Measurements from ENCODE around the gene SSRP1.
A peak's percentile ranks its signal among the peaks of the same experiment; 100 is the strongest.
"Not testable (repeated sequence)": the region's sequence is repeated elsewhere in the genome, so short reads cannot be mapped to it uniquely, and the experiment has no call there.

SSRP1 gene

DNA sequence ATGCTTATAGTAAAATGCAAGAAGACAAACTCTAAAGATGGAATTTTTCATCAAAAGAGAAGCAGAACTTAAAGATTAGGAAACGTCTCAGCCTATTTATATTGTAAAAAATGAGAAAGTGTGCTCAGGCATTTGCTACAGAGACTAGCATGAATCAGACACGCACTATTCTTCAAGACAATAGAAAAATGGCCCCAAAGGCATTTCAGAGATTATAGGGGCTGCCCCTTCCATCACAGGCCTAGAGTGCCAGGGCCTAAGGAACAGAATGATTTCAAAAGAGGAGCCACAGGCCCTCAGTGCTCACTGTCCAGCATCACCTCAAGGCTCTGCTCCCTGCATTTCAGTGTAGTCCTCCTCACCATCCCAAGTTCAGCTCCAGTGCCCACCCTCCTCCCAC, 38.5 kb downstream of the SSRP1 start:
- Mint-ChIP-seq H3K9me3 (peaks cover 13% of the 10 kb centered on the region), H3K27me3 (no peaks in the 10 kb centered on the region), H3K4me3 (no peak overlapping the region), H3K4me1 (ENCODE audit: low read depth) (no peaks in the 10 kb centered on the region), H3K27ac (no peak overlapping the region), H3K36me3 (ENCODE audit: low read depth) (peaks cover 45% of the 10 kb centered on the region)
- no peak for DNase-seq

DNA sequence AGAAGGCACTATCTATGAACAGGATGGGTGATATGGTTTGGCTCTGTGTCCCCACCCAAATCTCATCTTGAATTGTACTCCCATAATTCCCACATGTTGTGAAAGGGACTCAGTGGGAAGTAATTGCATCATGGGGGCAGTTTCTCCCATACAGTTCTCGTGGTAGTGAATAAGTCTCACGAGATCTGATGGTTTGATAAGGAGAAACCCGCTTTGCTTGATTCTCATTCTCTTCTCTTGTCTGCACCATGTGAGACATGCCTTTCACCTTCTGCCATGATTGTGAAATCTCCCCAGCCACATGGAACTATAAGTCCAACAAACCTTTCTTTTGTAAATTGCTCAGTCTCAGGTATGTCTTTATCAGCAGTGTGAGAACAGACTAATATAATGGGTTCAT, 39.5 kb downstream of the SSRP1 start:
- not testable (repeated sequence) for H3K4me3 Mint-ChIP-seq; DNase-seq; H3K27me3 Mint-ChIP-seq; H3K4me1 Mint-ChIP-seq (ENCODE audit: low read depth); H3K27ac Mint-ChIP-seq
- H3K9me3 Mint-ChIP-seq = peaks cover 13% of the 10 kb centered on the region
- peaks cover 35% of the 10 kb centered on the region for H3K36me3 Mint-ChIP-seq (ENCODE audit: low read depth)

DNA sequence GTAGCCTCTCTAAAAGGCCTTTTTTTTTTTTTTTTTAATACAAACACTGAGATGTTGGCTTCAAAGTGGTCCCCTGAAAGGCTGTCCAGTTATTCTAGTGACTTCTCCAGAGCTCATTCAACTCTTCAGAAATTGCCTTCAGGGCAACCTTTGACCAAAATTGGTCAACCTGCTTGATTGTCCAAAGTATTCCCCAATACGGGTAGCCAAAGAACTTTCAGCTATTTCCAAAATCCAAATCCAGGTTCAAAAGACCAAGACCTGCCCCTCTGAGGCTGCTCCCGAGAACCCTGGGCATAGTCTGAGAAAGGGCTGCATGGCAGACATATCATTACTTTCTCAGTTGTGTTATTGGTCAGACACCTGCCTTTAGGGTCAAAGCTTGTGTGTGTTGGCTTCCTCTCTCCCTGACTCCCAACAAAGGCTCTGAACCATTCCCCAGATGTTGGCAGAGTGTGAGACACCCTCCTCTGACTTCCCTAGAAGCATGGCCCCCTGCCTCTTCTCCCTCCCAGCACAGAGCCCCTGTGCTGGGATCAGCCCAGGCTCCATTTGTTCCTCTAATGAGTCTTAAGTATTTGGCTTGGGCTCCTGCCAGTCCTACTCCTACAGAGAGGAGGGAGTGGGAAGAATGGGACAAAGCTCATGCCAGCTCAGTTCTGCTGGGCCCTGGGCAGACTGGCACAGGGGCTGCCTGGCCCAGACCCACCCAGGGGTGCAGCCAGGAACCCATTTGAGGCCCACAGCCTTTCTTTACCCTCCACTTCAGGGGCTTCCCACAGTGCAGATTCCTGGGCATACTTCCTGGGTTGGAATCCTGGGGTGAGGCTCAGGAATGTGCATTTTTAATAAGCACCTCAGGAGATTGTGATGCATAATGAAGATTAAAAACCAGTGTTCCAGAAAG, 41.2 kb downstream of the SSRP1 start:
- Mint-ChIP-seq H3K9me3 (peaks cover 9% of the 10 kb centered on the region), H3K27me3 (peaks cover 5% of the 10 kb centered on the region), H3K36me3 (ENCODE audit: low read depth) (peaks cover 17% of the 10 kb centered on the region), H3K4me1 (ENCODE audit: low read depth) (no peaks in the 10 kb centered on the region), H3K27ac (no peak overlapping the region), H3K4me3 (no peak overlapping the region)
- no peak for DNase-seq

DNA sequence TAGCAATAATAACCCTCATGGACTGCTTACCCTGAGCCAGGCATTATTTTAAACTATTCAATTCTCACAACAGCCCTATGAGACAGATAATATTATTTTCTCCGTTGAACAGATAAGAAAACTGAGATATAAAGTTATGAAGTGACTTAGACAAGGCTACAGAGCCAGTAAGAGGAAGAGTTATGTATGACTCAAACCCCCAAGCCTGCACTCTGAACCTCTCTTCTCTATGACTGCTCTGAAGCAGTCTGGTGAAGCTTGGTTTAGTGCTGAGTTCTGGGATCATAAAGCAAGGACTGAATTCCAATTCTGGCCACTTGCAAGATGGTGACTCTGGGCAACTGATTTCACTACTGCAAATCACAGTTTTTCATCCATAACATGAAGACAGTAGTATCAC, 45.4 kb downstream of the SSRP1 start:
- no peak overlapping the region for H3K27ac Mint-ChIP-seq
- no peaks in the 10 kb centered on the region for H3K9me3 Mint-ChIP-seq
- H3K27me3 Mint-ChIP-seq = peaks cover 18% of the 10 kb centered on the region
- no peaks in the 10 kb centered on the region for H3K4me1 Mint-ChIP-seq (ENCODE audit: low read depth)
- H3K36me3 Mint-ChIP-seq (ENCODE audit: low read depth) = no peaks in the 10 kb centered on the region
- DNase-seq = no peak
- H3K4me3 Mint-ChIP-seq = no peak overlapping the region

DNA sequence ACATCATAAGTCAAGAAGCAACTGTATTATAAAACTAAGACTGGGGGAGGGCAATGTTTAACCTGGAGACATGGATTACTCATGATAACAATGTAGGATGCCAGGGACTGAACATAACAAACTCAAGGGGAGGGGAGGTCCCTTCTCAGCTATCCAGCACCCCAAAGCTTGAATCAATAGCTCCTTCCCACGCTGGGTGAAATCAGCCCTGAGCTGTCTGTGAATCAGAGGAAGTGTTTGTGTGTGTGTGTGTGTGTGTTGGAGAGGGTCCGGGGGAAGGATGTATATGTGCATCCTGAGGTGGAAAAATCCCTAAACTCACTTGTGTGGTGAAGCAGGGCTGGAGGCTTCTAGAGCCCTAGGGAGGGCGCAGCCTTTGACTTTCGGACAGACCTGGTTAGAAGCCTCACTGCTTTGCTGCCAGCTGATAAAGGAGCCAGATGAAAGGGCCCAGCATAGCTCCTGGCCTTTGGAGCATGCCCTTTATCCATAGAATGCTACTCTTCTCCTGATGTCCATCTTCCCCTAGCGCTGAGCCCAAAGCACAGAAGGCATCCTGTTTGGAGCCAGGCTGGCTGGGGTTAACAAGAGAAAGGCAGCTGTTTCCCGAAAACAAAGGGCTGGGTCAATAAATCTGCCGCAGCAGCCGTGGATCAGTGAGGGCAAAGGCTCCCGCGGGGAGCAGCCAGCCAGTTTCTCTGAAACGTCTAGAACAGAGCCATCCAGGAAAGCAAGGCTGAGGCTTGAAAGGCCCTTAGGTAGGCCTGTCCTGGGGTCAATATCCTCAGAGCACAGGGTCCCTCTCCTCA, 46.7 kb downstream of the SSRP1 start:
- no peak overlapping the region for H3K27ac Mint-ChIP-seq
- peaks cover 18% of the 10 kb centered on the region for H3K27me3 Mint-ChIP-seq
- DNase-seq = no peak
- H3K4me1 Mint-ChIP-seq (ENCODE audit: low read depth) = no peaks in the 10 kb centered on the region
- H3K36me3 Mint-ChIP-seq (ENCODE audit: low read depth) = no peaks in the 10 kb centered on the region
- no peak overlapping the region for H3K4me3 Mint-ChIP-seq
- H3K9me3 Mint-ChIP-seq = no peaks in the 10 kb centered on the region

DNA sequence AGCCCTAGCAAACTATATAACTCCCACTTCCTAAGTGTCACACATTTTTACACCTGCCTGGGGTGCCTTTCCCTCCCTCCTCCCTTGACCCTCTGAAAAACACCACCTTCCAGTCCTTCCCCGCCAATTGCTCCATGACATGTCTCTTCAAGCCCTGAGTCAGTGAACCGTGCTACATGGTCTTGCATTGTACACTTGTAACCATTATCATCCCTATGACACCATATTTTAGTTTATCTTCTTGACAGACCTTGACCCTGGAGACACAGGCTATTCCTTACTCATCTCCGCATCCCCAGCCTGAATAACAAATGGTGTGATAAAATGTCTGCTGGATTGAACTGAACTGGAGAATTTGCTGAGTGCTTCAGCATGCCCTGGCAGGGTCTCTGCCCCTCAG, 47.8 kb downstream of the SSRP1 start:
- Mint-ChIP-seq H3K4me1 (ENCODE audit: low read depth) (no peaks in the 10 kb centered on the region), H3K9me3 (no peaks in the 10 kb centered on the region), H3K4me3 (no peak overlapping the region), H3K27ac (no peak overlapping the region), H3K27me3 (peaks cover 18% of the 10 kb centered on the region), H3K36me3 (ENCODE audit: low read depth) (no peaks in the 10 kb centered on the region)
- DNase-seq = no peak

DNA sequence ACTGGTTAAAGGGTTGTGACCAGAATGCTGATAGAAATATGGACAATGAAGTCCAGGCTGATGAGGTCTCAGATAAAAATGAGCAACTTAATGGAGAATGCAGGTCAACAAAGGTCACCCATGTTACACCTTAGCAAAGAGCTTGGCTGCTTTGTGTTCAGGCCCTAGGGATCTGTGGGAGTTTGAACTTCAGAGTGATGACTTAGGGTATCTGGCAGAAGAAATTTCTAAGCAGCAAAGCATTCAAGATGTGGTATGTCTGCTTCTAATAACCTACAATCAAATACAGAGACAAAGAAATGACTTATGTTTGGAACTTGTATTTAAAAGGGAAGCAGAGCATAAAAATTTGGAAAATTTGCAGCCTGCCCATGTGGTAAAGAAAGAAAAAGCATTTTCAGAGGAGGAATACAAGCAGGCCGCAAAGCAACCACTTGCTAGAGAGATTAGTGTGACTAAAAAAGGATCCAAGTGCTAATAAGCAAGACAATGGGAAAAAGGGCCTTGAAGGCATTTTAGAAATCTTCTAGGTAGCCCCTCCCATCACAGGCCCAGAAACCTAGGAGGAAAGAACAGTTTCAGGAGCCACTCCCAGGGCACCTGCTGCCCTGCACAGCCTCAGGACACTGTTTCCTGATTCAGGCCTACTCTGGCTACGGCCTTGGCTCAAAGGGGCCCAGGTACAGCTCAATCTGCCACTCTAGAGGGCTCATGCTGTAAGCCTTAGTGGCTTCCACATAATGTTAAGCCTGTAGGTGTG, 52.3 kb downstream of the SSRP1 start:
- Mint-ChIP-seq H3K27me3 (peaks cover 15% of the 10 kb centered on the region), H3K36me3 (ENCODE audit: low read depth) (no peaks in the 10 kb centered on the region), H3K4me1 (ENCODE audit: low read depth) (no peaks in the 10 kb centered on the region), H3K9me3 (peaks cover 3% of the 10 kb centered on the region), H3K27ac (no peak overlapping the region), H3K4me3 (no peak overlapping the region)
- DNase-seq = no peak

DNA sequence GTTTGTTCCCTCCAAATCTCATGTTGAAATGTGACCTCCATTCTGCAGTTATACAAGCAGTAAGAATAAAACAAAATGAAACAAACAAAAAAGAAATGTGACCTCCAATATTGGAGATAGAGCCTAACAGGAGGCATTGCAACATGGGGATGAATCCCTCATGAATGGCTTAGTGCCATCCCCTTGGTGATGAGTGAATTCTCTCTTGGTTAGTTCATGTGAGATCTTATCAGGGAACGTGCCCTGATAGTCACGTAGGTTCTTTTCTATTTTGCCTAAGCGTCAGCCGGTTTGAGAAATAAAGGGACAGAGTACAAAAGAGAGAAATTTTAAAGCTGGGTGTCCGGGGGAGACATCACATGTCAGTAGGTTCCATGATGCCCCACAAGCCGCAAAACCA, 54.1 kb downstream of the SSRP1 start:
- H3K4me1 Mint-ChIP-seq (ENCODE audit: low read depth); DNase-seq; H3K27ac Mint-ChIP-seq; H3K4me3 Mint-ChIP-seq; H3K9me3 Mint-ChIP-seq; H3K36me3 Mint-ChIP-seq (ENCODE audit: low read depth): not testable (repeated sequence)
- H3K27me3 Mint-ChIP-seq = peaks cover 26% of the 10 kb centered on the region

DNA sequence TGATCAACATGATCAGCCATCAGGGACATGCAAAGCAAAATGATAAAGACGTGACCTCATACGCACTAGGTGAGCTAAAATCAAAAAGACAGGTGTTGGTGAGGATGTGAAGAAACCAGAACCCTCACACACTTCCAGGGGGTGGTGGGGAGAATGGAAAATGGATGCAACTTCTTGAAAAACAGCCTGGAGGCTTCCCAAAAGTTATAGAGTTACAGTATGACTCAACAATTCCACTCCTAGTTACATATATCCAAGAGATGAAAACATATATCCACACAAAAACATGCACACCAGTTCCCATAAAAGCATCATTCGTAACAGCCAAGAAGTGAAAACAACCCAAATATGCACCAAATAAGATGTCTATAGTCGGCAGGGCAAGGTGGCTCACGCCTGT, 56.6 kb downstream of the SSRP1 start:
- Mint-ChIP-seq H3K27me3 (peaks cover 34% of the 10 kb centered on the region), H3K4me1 (ENCODE audit: low read depth) (peaks cover 1% of the 10 kb centered on the region), H3K27ac (no peak overlapping the region), H3K36me3 (ENCODE audit: low read depth) (no peaks in the 10 kb centered on the region), H3K4me3 (no peak overlapping the region), H3K9me3 (peaks cover 3% of the 10 kb centered on the region)
- no peak for DNase-seq

DNA sequence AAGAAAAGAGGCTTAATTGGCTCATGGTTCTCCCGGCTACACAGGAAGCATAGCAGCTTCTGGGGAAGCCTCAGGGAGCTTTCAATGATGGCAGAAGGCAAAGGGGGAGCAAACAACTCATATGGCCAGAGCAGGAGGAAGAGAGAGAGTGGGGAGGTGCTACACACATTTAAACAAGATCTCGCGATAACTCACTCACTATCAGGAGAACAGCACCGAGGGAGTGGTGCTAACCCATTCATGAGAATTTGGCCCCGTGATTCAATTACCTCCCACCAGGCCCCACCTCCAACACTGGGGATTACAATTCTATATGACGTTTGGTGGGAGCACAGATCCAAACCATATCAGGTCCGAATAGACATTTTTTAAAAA, 57.0 kb downstream of the SSRP1 start:
- Mint-ChIP-seq H3K36me3 (ENCODE audit: low read depth) (no peaks in the 10 kb centered on the region), H3K4me3 (no peak overlapping the region), H3K27me3 (peaks cover 34% of the 10 kb centered on the region), H3K4me1 (ENCODE audit: low read depth) (peaks cover 1% of the 10 kb centered on the region), H3K27ac (no peak overlapping the region), H3K9me3 (peaks cover 3% of the 10 kb centered on the region)
- DNase-seq = no peak

DNA sequence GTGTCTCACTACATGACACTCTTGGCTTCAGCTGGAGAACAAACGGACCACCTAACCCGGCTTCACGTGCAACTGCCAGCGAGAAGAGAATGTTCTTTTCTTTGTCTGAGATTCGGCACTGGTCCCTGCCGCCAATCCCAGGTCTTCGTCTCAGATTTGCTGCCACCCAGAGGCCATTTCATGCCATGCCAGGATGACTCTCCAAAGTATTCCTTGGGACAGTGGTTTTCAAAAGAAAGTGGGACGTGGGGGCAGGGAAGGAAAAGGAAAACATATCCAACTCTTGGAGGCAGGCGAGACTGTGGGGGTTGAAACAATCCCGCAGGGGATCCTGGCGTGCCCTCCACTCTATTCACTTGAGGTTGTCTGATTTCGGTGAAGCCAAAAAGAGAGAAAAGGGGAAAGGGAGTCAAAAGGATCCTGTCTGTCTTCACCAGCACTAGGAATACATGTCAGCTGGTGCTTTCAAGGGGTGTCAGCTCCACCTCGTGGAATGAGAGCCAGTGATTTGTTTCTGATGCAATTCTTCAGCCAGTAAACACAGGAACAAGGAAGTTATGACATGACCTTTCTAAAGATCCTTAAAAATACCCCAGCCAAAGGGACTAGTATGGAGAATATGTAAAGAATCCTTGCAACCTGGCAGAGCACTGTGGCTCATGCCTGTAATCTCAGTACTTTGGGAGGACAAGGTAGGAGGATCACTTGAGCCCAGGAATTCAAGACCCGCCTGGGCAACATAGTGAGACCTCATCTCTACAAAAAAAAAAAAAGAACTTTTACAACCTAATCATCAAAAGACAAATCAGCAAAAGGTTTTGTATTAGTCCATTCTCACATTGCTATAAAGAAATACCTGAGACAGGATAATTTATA, 57.6 kb downstream of the SSRP1 start:
- Mint-ChIP-seq H3K27me3 (peaks cover 38% of the 10 kb centered on the region), H3K4me1 (ENCODE audit: low read depth) (peaks cover 1% of the 10 kb centered on the region), H3K4me3 (no peak overlapping the region), H3K36me3 (ENCODE audit: low read depth) (no peaks in the 10 kb centered on the region), H3K9me3 (peaks cover 8% of the 10 kb centered on the region), H3K27ac (no peak overlapping the region)
- peak; percentile 45 for DNase-seq

DNA sequence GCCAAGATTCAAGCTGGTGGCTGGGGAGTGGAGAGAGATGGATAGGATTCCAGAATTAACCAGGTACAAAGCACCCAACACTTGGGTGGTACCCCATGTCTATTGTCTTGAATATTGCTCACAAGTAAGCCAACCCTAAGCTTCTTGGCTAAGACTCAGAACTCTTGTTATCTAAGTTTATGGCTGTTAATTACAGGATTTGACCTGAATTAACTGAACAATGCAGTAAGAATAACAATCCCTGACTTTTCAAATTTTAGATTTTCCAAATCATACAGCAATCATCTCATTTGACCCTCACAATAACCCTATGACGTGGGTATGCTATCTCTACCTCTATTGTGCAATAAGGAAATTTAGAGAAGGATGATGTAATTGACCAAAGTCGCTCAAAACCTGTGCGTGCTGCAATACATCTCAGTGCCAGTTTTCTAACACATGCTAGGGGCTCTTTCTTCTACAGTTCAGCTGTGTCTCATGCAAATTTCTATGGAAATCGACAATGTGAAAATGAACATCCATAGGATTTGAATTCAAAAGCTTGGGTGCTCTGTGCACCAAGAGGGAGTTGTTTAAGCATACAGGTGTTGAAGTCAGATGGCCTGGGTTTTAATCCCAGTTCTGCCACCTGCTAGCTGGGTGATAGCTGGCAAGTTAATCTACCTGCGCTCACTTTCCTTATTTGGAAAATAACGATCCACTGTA, 58.6 kb downstream of the SSRP1 start:
- H3K27me3 Mint-ChIP-seq = peaks cover 38% of the 10 kb centered on the region
- DNase-seq = no peak
- H3K9me3 Mint-ChIP-seq = peaks cover 10% of the 10 kb centered on the region
- H3K4me3 Mint-ChIP-seq = no peak overlapping the region
- H3K4me1 Mint-ChIP-seq (ENCODE audit: low read depth) = peaks cover 1% of the 10 kb centered on the region
- no peak overlapping the region for H3K27ac Mint-ChIP-seq
- H3K36me3 Mint-ChIP-seq (ENCODE audit: low read depth) = no peaks in the 10 kb centered on the region

DNA sequence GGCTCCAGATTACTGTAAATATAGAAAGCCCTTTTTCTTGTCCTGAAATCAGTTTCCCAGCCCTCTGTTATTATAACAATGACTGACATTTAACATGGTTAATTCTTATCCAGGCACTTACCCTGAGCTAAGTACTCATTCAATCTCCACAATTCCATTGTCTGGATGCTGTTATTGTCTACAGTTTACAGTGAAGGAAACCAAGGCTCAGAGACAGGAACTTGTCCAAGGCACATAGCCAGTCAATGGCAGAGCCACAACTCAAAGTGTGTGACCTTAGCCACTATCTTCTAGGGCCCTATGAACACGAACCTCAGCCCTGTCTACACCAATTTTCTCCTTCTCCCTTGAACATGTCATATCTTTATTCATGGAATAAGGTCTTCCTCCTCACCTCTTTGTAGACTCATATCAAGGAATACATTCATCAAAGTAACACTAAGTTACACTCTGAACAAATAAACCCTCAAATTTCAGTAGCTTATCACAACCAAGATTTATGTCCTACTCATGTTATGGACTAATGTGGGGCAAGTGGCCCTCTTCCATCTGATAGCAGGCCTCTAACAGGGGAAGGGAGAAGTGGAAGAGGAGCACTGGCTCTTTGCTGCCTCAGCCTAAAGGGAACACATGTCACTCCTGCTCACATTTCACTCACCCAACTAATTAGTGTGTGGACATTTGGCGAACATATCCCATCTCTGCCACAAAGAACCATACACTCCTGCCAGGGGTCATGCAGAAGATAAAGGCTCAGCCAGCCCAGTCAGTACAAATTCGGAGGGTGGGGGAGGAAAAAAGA, 59.3 kb downstream of the SSRP1 start:
- Mint-ChIP-seq H3K9me3 (peaks cover 11% of the 10 kb centered on the region), H3K27ac (no peak overlapping the region), H3K36me3 (ENCODE audit: low read depth) (no peaks in the 10 kb centered on the region), H3K4me1 (ENCODE audit: low read depth) (peaks cover 1% of the 10 kb centered on the region), H3K4me3 (no peak overlapping the region), H3K27me3 (peaks cover 45% of the 10 kb centered on the region)
- DNase-seq = no peak

All from activated T-cell treated with anti-CD3 and anti-CD28 coated beads, Interleukin-2, amount 50 U/mL, for 24 hours (primary cell).